ENCODE measurements around the gene CXCL14. TPM values are rescaled to one million over a fixed set of nuclear protein-coding genes. Genes with fewer than 3 reads are reported as not detected.

The CXCL14 gene
- total RNA-seq, 1 experiment from 2014 or later = not detected

DNA sequence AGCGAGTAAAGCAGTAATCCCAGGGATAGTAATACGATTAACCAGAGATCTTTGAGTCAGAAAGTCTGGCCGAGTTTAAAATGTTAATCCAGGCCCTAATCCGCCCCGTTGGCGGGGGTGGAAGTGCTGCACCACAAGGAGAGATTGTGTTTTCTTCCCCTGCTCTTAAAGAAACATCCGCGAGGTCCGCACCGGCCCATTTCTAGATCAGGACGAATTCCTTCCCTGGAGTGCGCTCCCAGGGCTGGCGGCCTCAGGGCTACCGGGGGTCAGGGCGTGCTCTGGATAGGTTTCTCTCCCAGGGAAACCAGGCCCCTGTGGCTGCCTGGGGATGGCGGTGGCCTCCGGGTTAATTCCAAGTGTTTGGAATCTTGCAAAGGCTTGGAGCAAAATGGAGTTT lies 33.7 kb downstream of the CXCL14 start:
- Histone ChIP-seq H3K36me3 (ENCODE audit: control insufficient read depth, insufficient read depth, low read length) (no peaks in the 10 kb centered on the region), H3K27me3 (replicated peaks; ENCODE audit: control insufficient read depth, insufficient read depth, low read length) (peaks cover 1% of the 10 kb centered on the region), H3K4me1 (peaks cover 11% of the 10 kb centered on the region), H3K4me3 (ENCODE audit: low read depth, low read length) (no peak overlapping the region), H3K9me3 (no peaks in the 10 kb centered on the region)
- no peak for DNase-seq
- BruUV-seq (replicated peaks) = no TSS peak
- Mint-ChIP-seq H3K27ac (ENCODE audit: unreplicated experiment) (no peak overlapping the region), H3K36me3 (ENCODE audit: insufficient read depth, unreplicated experiment) (no peaks in the 10 kb centered on the region), H3K4me1 (ENCODE audit: low read depth, unreplicated experiment) (no peaks in the 10 kb centered on the region), H3K9me3 (ENCODE audit: unreplicated experiment) (no peaks in the 10 kb centered on the region), H3K4me3 (ENCODE audit: unreplicated experiment) (no peak overlapping the region), H3K27me3 (ENCODE audit: insufficient read depth, unreplicated experiment) (peaks cover 14% of the 10 kb centered on the region)
- intact Hi-C loops (cut with micrococcal nuclease; ENCODE audit: unreplicated experiment) = no loop called here
- ChIA-PET CTCF (interaction anchor here (0.7 kb wide), 1 partner anchor 31 kb away, joined by 3 read pairs; no protein-coding TSS in a partner anchor), POLR2A (no interaction called here)
- TF ChIP-seq, protein P1, sequence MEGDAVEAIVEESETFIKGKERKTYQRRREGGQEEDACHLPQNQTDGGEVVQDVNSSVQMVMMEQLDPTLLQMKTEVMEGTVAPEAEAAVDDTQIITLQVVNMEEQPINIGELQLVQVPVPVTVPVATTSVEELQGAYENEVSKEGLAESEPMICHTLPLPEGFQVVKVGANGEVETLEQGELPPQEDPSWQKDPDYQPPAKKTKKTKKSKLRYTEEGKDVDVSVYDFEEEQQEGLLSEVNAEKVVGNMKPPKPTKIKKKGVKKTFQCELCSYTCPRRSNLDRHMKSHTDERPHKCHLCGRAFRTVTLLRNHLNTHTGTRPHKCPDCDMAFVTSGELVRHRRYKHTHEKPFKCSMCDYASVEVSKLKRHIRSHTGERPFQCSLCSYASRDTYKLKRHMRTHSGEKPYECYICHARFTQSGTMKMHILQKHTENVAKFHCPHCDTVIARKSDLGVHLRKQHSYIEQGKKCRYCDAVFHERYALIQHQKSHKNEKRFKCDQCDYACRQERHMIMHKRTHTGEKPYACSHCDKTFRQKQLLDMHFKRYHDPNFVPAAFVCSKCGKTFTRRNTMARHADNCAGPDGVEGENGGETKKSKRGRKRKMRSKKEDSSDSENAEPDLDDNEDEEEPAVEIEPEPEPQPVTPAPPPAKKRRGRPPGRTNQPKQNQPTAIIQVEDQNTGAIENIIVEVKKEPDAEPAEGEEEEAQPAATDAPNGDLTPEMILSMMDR (IDR thresholded peaks at IDR 0.05; ENCODE audit: insufficient read depth in 1 of 2, low read depth in 1 of 2, low read length in 1 of 2, severe bottlenecking in 1 of 2, unreplicated experiment in 1 of 2) = no peak

DNA sequence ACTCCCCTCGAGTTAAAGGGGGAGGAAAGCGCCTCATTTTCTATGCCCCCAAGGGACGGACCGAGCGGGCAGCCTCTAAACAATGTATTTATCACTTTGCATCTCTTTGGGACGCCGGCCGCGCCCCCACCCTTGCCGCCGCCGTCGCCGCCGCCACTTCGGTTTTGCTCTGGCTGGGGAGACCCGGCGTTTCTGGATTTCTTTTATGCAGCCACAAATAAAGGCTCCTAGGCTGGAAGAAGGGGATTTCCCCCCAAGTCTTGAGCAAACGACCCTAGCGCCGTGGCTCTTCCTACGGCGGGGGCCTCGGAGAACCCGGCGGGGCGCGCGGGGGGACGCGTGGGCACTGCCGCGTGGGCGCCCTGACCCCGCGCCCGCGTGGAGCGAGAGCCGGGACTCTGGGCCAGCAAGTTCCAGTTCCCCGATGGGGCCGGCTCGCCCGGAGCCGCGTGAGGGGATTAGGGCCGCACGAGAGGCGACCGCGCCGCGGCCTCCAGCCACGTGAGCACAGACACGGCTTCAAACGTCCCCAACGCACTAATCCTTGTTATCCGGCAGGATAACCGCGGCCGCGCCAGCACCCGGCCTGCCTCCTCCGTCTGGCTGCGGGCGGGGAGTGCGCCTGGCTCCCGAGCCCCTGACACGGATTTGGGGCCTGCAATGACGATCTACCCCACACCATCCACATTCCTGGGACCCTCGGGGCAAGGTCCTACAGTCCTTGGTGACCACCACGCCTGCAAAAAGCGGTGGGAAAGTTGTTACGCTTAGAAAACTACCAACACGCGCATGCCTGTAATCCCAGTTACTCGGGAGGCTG lies 35.1 kb downstream of the CXCL14 start:
- CTCF ChIA-PET = no interaction called here

DNA sequence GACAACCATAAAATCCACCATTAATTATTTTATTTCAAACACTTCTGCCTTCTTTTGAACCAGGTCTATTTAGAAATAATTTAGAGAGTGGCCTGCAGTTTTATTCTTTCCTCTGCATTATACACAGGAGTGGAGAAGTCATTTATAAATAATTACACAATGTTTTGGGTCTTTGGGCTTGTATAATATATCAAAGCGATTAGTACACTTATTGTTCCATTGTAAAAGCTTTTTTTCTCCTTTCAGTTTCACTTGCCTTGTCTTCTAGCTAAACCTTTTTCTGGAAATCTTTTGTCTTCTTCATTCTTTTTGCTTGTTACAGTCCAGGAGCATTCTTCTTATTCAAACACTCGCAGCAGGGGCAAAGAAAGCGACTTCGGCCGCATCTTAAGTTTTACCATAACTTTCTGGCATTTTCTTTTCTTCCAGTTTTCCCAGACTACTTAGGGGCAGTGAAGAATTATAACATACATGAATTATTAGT lies 35.7 kb downstream of the CXCL14 start:
- BruUV-seq (replicated peaks) = no TSS peak
- intact Hi-C loops (cut with micrococcal nuclease; ENCODE audit: unreplicated experiment) = no loop called here
- Histone ChIP-seq H3K4me1 (peaks cover 11% of the 10 kb centered on the region), H3K36me3 (ENCODE audit: control insufficient read depth, insufficient read depth, low read length) (no peaks in the 10 kb centered on the region), H3K9me3 (no peaks in the 10 kb centered on the region), H3K4me3 (ENCODE audit: low read depth, low read length) (no peak overlapping the region), H3K27me3 (replicated peaks; ENCODE audit: control insufficient read depth, insufficient read depth, low read length) (peaks cover 1% of the 10 kb centered on the region)
- TF ChIP-seq, protein P1 (IDR thresholded peaks at IDR 0.05; ENCODE audit: insufficient read depth in 1 of 2, low read depth in 1 of 2, low read length in 1 of 2, severe bottlenecking in 1 of 2, unreplicated experiment in 1 of 2) = no peak
- no peaks in the 10 kb centered on the region for H3K9me3 Mint-ChIP-seq (ENCODE audit: unreplicated experiment)
- H3K27ac Mint-ChIP-seq (ENCODE audit: unreplicated experiment) = no peak overlapping the region
- ChIA-PET CTCF (interaction anchor here (1.3 kb wide), 1 partner anchor 77 kb away, joined by 7 read pairs; no protein-coding TSS in a partner anchor), POLR2A (no interaction called here)
- no peaks in the 10 kb centered on the region for H3K36me3 Mint-ChIP-seq (ENCODE audit: insufficient read depth, unreplicated experiment)
- peaks cover 10% of the 10 kb centered on the region for H3K27me3 Mint-ChIP-seq (ENCODE audit: insufficient read depth, unreplicated experiment)
- H3K4me3 Mint-ChIP-seq (ENCODE audit: unreplicated experiment) = no peak overlapping the region
- DNase-seq = no peak
- H3K4me1 Mint-ChIP-seq (ENCODE audit: low read depth, unreplicated experiment) = no peaks in the 10 kb centered on the region

More for the DNA sequence above, 35.1 kb downstream of the CXCL14 start:
- Histone ChIP-seq H3K27me3 (replicated peaks; ENCODE audit: control insufficient read depth, insufficient read depth, low read length) (peaks cover 1% of the 10 kb centered on the region), H3K4me3 (ENCODE audit: low read depth, low read length) (peak overlapping the region; percentile 15), H3K9me3 (no peaks in the 10 kb centered on the region), H3K4me1 (peaks cover 11% of the 10 kb centered on the region), H3K36me3 (ENCODE audit: control insufficient read depth, insufficient read depth, low read length) (no peaks in the 10 kb centered on the region)
- Mint-ChIP-seq H3K9me3 (ENCODE audit: unreplicated experiment) (no peaks in the 10 kb centered on the region), H3K4me1 (ENCODE audit: low read depth, unreplicated experiment) (no peaks in the 10 kb centered on the region), H3K27ac (ENCODE audit: unreplicated experiment) (no peak overlapping the region), H3K27me3 (ENCODE audit: insufficient read depth, unreplicated experiment) (peaks cover 10% of the 10 kb centered on the region), H3K36me3 (ENCODE audit: insufficient read depth, unreplicated experiment) (no peaks in the 10 kb centered on the region), H3K4me3 (ENCODE audit: unreplicated experiment) (peak overlapping the region; percentile 21)
- intact Hi-C loops (cut with micrococcal nuclease; ENCODE audit: unreplicated experiment) = no loop called here
- DNase-seq = no peak
- TF ChIP-seq, protein P1 (IDR thresholded peaks at IDR 0.05; ENCODE audit: insufficient read depth in 1 of 2, low read depth in 1 of 2, low read length in 1 of 2, severe bottlenecking in 1 of 2, unreplicated experiment in 1 of 2) = no peak
- POLR2A ChIA-PET = no interaction called here
- BruUV-seq (replicated peaks) = no TSS peak
